ENCODE data around the gene AKAP13. TPM values are rescaled to one million over a fixed set of nuclear protein-coding genes. Genes with fewer than 3 reads are reported as not detected.

Gene AKAP13
- total and polyA plus RNA-seq, 2 experiments from 2014 or later: 53.1 to 108 TPM

DNA sequence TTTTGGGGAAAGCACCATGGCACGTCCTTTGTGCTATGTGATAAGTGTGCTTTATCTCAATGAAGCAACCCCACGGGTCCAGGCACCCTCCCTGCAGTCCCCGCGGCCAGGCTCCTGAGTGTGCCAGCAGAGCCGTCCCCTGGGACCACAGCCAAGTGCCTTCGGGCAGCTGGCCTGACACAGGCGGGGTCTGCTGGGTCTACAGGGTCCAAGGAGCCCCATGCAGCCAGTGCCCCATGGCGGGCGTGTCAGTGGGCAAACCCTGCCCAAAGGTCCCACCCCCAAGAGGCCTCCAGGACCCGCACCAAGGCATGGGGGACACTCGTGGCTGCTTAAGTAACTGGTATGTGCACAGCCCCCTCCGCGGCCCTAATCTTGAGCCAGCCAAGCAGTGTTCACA, 379.0 kb downstream of the AKAP13 start:
- DNase-seq (ENCODE audit: low read depth in 1 of 2, low spot score in 1 of 2): no peak
- H3K4me1 ChIP-seq (ENCODE audit: low read depth): peaks cover 12% of the 10 kb centered on the region
- H3K27me3 ChIP-seq: no peaks in the 10 kb centered on the region
- H3K9me3 ChIP-seq (ENCODE audit: low read depth): no peaks in the 10 kb centered on the region
- TF ChIP-seq, protein P1, sequence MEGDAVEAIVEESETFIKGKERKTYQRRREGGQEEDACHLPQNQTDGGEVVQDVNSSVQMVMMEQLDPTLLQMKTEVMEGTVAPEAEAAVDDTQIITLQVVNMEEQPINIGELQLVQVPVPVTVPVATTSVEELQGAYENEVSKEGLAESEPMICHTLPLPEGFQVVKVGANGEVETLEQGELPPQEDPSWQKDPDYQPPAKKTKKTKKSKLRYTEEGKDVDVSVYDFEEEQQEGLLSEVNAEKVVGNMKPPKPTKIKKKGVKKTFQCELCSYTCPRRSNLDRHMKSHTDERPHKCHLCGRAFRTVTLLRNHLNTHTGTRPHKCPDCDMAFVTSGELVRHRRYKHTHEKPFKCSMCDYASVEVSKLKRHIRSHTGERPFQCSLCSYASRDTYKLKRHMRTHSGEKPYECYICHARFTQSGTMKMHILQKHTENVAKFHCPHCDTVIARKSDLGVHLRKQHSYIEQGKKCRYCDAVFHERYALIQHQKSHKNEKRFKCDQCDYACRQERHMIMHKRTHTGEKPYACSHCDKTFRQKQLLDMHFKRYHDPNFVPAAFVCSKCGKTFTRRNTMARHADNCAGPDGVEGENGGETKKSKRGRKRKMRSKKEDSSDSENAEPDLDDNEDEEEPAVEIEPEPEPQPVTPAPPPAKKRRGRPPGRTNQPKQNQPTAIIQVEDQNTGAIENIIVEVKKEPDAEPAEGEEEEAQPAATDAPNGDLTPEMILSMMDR (IDR thresholded peaks at IDR 0.05; ENCODE audit: low read depth, low read length): no peak
- no peaks in the 10 kb centered on the region for H3K36me3 ChIP-seq
- no peak overlapping the region for H3K4me3 ChIP-seq
- H3K27ac ChIP-seq: no peak overlapping the region

GRCh38 chr15:85760049-85760448, 379.6 kb downstream of the AKAP13 start:
- H3K4me3 ChIP-seq: no peak overlapping the region
- no peaks in the 10 kb centered on the region for H3K36me3 ChIP-seq
- H3K4me1 ChIP-seq (ENCODE audit: low read depth): peaks cover 13% of the 10 kb centered on the region
- TF ChIP-seq, protein P1 (IDR thresholded peaks at IDR 0.05; ENCODE audit: low read depth, low read length): no peak
- no peaks in the 10 kb centered on the region for H3K9me3 ChIP-seq (ENCODE audit: low read depth)
- DNase-seq (ENCODE audit: low read depth in 1 of 2, low spot score in 1 of 2): no peak
- H3K27me3 ChIP-seq: no peaks in the 10 kb centered on the region
- no peak overlapping the region for H3K27ac ChIP-seq

- DNase-seq (ENCODE audit: low read depth in 1 of 2, low spot score in 1 of 2): no peak
- H3K9me3 ChIP-seq (ENCODE audit: low read depth): no peaks in the 10 kb centered on the region
- H3K4me3 ChIP-seq: no peak overlapping the region
- H3K36me3 ChIP-seq: no peaks in the 10 kb centered on the region
- TF ChIP-seq, protein P1 (IDR thresholded peaks at IDR 0.05; ENCODE audit: low read depth, low read length): peak; percentile 3
- peaks cover 13% of the 10 kb centered on the region for H3K4me1 ChIP-seq (ENCODE audit: low read depth)
- no peak overlapping the region for H3K27ac ChIP-seq
- no peaks in the 10 kb centered on the region for H3K27me3 ChIP-seq
Measured at GRCh38 chr15:85760531-85761371, 380.3 kb downstream of the AKAP13 start.

DNA sequence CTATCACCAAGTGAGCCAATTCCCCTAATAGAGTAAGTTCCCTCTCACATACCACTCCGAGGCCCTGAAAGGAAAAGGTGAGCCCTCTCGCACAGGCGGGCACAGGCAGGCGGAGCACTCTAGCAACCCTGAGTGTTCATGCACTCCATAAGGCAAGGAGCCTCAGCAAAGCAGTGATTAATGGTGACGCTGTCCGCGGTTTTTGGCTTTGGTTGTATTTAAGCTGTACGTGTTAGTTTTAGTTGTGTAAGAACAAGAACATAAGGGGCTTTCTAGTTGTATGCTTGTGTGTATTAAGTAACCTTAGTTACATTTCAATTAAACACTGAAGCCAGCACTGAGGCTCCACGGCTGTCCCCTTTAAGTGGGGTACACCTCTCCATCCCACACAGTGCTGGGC, 381.2 kb downstream of the AKAP13 start:
- Histone ChIP-seq H3K27me3 (no peaks in the 10 kb centered on the region), H3K9me3 (ENCODE audit: low read depth) (no peaks in the 10 kb centered on the region), H3K36me3 (no peaks in the 10 kb centered on the region), H3K4me1 (ENCODE audit: low read depth) (peaks cover 13% of the 10 kb centered on the region), H3K27ac (peak overlapping the region; percentile 9), H3K4me3 (no peak overlapping the region)
- peak in 1 of 2 donors; percentile 70 for DNase-seq (ENCODE audit: low read depth in 1 of 2, low spot score in 1 of 2)
- TF ChIP-seq, protein P1 (IDR thresholded peaks at IDR 0.05; ENCODE audit: low read depth, low read length): no peak

GRCh38 chr15:85762039-85762755, 381.8 kb downstream of the AKAP13 start:
- H3K36me3 ChIP-seq: no peaks in the 10 kb centered on the region
- peaks cover 13% of the 10 kb centered on the region for H3K4me1 ChIP-seq (ENCODE audit: low read depth)
- no peaks in the 10 kb centered on the region for H3K27me3 ChIP-seq
- no peak overlapping the region for H3K4me3 ChIP-seq
- no peak for DNase-seq (ENCODE audit: low read depth in 1 of 2, low spot score in 1 of 2)
- TF ChIP-seq, protein P1 (IDR thresholded peaks at IDR 0.05; ENCODE audit: low read depth, low read length): no peak
- H3K9me3 ChIP-seq (ENCODE audit: low read depth): no peaks in the 10 kb centered on the region
- H3K27ac ChIP-seq: peak overlapping the region; percentile 9
